ENCODE results near the gene TADA2A.

- TF ChIP-seq CTCF (IDR thresholded peaks at IDR 0.05; ENCODE audit: poor library complexity) (no peak), EZH2 (IDR thresholded peaks at IDR 0.05; ENCODE audit: borderline replicate concordance) (no peak), EZH2phosphoT487 (IDR thresholded peaks at IDR 0.05; ENCODE audit: low read depth, severe bottlenecking, unreplicated experiment) (no peak)
Observed at GRCh38 chr17:37358098-37358829, 48.4 kb upstream of the TADA2A start.
